Natural killer cell (primary cell): ENCODE results near the gene DRC3. TPM values are rescaled to one million over a fixed set of nuclear protein-coding genes. Genes with fewer than 3 reads are reported as not detected.

Experiments
- ATAC-seq, 3 donors: fragments of 150-1000 bp in 2 of 3; fragments of 200-7000 bp in 1 of 3; cut with Tn5 transposase; 1 replicate in 1 of 3; 2 replicates in 2 of 3; pipeline ENCODE4 v1.10.0; 2021; ENCODE audit warnings: mild to moderate bottlenecking in 2 of 3, moderate library complexity in 2 of 3
- DNase-seq, 2 donors: peaks; one replicate each; pipeline versions ENCODE4 v3.0.0 to v3.0.0-alpha.2; 2013 to 2021; ENCODE audit warnings: mixed read lengths in 1 of 2
- H3K27ac ChIP-seq: one replicate; pipeline ENCODE4 v1.5.1; 2013; ENCODE audit warnings: mild to moderate bottlenecking, low read length
- H3K27me3 ChIP-seq: one replicate; pipeline ENCODE4 v1.6.1; 2013; ENCODE audit warnings: low read length; ENCODE audit not compliant: control insufficient read depth, insufficient read depth
- H3K36me3 ChIP-seq: one replicate; pipeline ENCODE4 v1.6.1; 2013; ENCODE audit warnings: low read length; ENCODE audit not compliant: control insufficient read depth, insufficient read depth
- H3K4me1 ChIP-seq: one replicate; pipeline ENCODE4 v1.6.1; 2013; ENCODE audit warnings: low read length; ENCODE audit not compliant: control insufficient read depth, insufficient read depth
- H3K4me3 ChIP-seq: one replicate; pipeline ENCODE4 v1.5.1; 2013; ENCODE audit warnings: low read length
- H3K9me3 ChIP-seq: one replicate; pipeline ENCODE4 v1.6.1; 2013; ENCODE audit warnings: low read length; ENCODE audit not compliant: control insufficient read depth, insufficient read depth
- H3K27ac Mint-ChIP-seq, 2 donors: one replicate each; pipeline ENCODE4 v1.8.0; 2022; ENCODE audit warnings: mild to moderate bottlenecking in 2 of 2, mixed read lengths in 2 of 2, moderate library complexity in 1 of 2
- H3K27me3 Mint-ChIP-seq, 2 donors: one replicate each; pipeline ENCODE4 v1.8.0; 2022; ENCODE audit warnings: low read depth in 2 of 2, mixed read lengths in 2 of 2
- H3K36me3 Mint-ChIP-seq: one replicate; pipeline ENCODE4 v1.8.0; 2022; ENCODE audit warnings: mixed read lengths
- H3K4me1 Mint-ChIP-seq, 2 donors: one replicate each; pipeline ENCODE4 v1.8.0; 2022; ENCODE audit warnings: mixed read lengths in 2 of 2
- H3K4me3 Mint-ChIP-seq: one replicate; pipeline ENCODE4 v1.8.0; 2022; ENCODE audit warnings: mild to moderate bottlenecking, moderate library complexity, mixed read lengths
- H3K9me3 Mint-ChIP-seq, 2 donors: one replicate each; pipeline ENCODE4 v1.8.0; 2022; ENCODE audit warnings: mixed read lengths in 2 of 2
- CTCF ChIP-seq: fragments of 200-600 bp; IDR thresholded peaks from one replicate; pipeline ENCODE4 v1.8.0; 2022; ENCODE audit warnings: antibody characterized with exemption
- WGBS: methylation state at CpG from one replicate; pipeline ENCODE4 v1.1.7; 2013; ENCODE audit warnings: missing lambda C conversion rate; ENCODE audit not compliant: insufficient coverage; 5-methylcytosine and 5-hydroxymethylcytosine counted together
- intact Hi-C: fragments of 100-400 bp; cut with micrococcal nuclease; formaldehyde crosslinking; loops from one replicate; pipeline ENCODE4 v1.14.2; 2022
- total RNA-seq, 4 donors: library from RNA; stranded (reverse); fragments of 120-200 nt in 1 of 4; gene quantifications; one replicate each; pipeline versions ENCODE4 v1.2.3 to v1.2.4, GENCODE V29; 2013 to 2022

Gene DRC3
- total RNA-seq, 3 donors from 2014 or later (not counting 1 experiment from before 2014, with no cell fraction given), result 0.26 to 0.78 TPM; not detected in 1

DNA sequence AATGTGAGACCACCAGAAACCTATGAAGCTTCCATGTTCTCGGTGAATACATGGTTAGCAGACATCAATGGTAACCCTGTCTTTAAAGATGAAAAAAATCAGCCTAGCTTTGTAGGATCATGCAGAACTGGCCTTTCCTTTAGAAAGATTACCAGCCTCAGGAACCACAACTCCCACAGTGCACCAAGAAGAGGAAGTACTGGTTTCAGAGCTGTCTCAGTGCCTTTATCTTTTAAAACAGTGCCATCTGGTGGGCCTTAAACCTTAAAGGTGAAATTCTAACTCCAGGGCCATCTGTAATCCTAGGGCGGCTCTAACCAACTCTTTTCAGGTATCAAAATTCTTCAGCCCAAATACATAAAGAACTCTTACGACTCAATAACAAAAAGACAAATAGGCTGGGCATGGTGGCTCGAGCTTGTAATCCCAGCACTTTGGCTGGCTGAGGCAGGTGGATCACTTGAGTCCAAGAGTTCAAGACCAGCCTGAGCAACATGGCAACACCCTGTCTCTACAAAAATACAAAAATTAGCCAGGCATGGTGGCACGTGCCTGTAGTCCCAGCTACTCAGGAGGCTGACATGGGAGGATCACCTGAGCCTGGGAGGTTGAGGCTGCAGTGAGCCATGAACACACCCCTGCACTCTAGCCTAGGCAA lies 60.9 kb downstream of the DRC3 start:
- Histone ChIP-seq H3K4me3 (no peak overlapping the region), H3K36me3 (no peaks in the 10 kb centered on the region), H3K9me3 (no peaks in the 10 kb centered on the region), H3K4me1 (peaks cover 17% of the 10 kb centered on the region), H3K27me3 (no peaks in the 10 kb centered on the region), H3K27ac (no peak overlapping the region)
- Mint-ChIP-seq H3K27ac (peak overlapping the region in 1 of 2 donors; percentile 58), H3K9me3 (no peaks in the 10 kb centered on the region), H3K4me1 (peaks cover 21 to 30% of the 10 kb centered on the region in 2 donors), H3K27me3 (no peaks in the 10 kb centered on the region), H3K36me3 (no peaks in the 10 kb centered on the region), H3K4me3 (no peak overlapping the region)
- WGBS, result 21% methylated on average over 5 of the region's 5 CpGs
- ATAC-seq (peak; percentile 90 to 97 (median 95)), DNase-seq (peak; percentile 28 to 87)
- intact Hi-C loops, result loop anchor here (1.0 kb wide), 1 partner anchor 537 kb away; the partner anchor contains the start of gene RASD1
- TF ChIP-seq CTCF, result peak; percentile 64

GRCh38 chr17:18035704-18036103 lies 63.0 kb downstream of the DRC3 start:
- Mint-ChIP-seq H3K9me3 (no peaks in the 10 kb centered on the region), H3K4me3 (no peak overlapping the region), H3K36me3 (no peaks in the 10 kb centered on the region), H3K4me1 (peaks cover 38 to 48% of the 10 kb centered on the region in 2 donors), H3K27ac (no peak overlapping the region), H3K27me3 (no peaks in the 10 kb centered on the region)
- H3K9me3 ChIP-seq, result no peaks in the 10 kb centered on the region
- no peak for TF ChIP-seq CTCF
- no peak overlapping the region for H3K4me3 ChIP-seq
- DNase-seq (no peak), ATAC-seq (no peak)
- H3K36me3 ChIP-seq, result no peaks in the 10 kb centered on the region
- peaks cover 29% of the 10 kb centered on the region for H3K4me1 ChIP-seq
- H3K27me3 ChIP-seq, result no peaks in the 10 kb centered on the region
- intact Hi-C loops, result loop anchor here (5.0 kb wide), 1 partner anchor 353 kb away; the partner anchor contains the start of gene RAI1
- no peak overlapping the region for H3K27ac ChIP-seq
- WGBS, result 90% methylated on average over 2 of the region's 2 CpGs

- no peak for DNase-seq
- intact Hi-C loops, result loop anchor here (5.0 kb wide), 1 partner anchor 355 kb away; the partner anchor contains the start of gene RAI1
- no peak overlapping the region for H3K4me3 ChIP-seq
- H3K4me1 ChIP-seq, result peaks cover 31% of the 10 kb centered on the region
- H3K27ac ChIP-seq, result no peak overlapping the region
- no peak for ATAC-seq
- H3K27me3 ChIP-seq, result no peaks in the 10 kb centered on the region
- peak overlapping the region; percentile 79 to 87 for H3K27ac Mint-ChIP-seq
- TF ChIP-seq CTCF, result no peak
- H3K9me3 ChIP-seq, result no peaks in the 10 kb centered on the region
- H3K4me1 Mint-ChIP-seq, result peaks cover 51 to 61% of the 10 kb centered on the region in 2 donors
- WGBS, result 20% methylated on average over 6 of the region's 6 CpGs
- no peaks in the 10 kb centered on the region for H3K9me3 Mint-ChIP-seq
- no peaks in the 10 kb centered on the region for H3K36me3 ChIP-seq
- H3K36me3 Mint-ChIP-seq, result no peaks in the 10 kb centered on the region
- no peaks in the 10 kb centered on the region for H3K27me3 Mint-ChIP-seq
- peak overlapping the region; percentile 93 for H3K4me3 Mint-ChIP-seq
Measured at GRCh38 chr17:18037486-18037885, 64.8 kb downstream of the DRC3 start.
